Activated CD4-positive, alpha-beta T cell treated with anti-CD3 and anti-CD28 coated beads, Interleukin-2, amount 50 U/mL, for 24 hours (primary cell): ENCODE measurements around the gene TRIM49.
"Not testable (repeated sequence)": the region's sequence is repeated elsewhere in the genome, so short reads cannot be mapped to it uniquely, and the experiment has no call there.

ENCODE experiments used
- DNase-seq, 2 donors: peaks; one replicate each; pipeline ENCODE4 v3.0.0-alpha.2; 2020; ENCODE audit warnings: low read depth in 1 of 2, low spot score in 1 of 2

The TRIM49 gene

GRCh38 chr11:89808475-89808874 lies at the start of gene TRIM49:
TSS of gene TRIM49 (minus strand) at chr11:89808575. CDS start at chr11:89804469, 4,106 bp downstream.
- not testable (repeated sequence) for DNase-seq

- not testable (repeated sequence) for DNase-seq
Measured at GRCh38 chr11:89826694-89827093, 18.3 kb upstream of the TRIM49 start.

- not testable (repeated sequence) for DNase-seq
Measured at GRCh38 chr11:89820008-89820407, 11.6 kb upstream of the TRIM49 start.

GRCh38 chr11:89813535-89813934 lies 5.2 kb upstream of the TRIM49 start:
- DNase-seq: not testable (repeated sequence)

- DNase-seq: not testable (repeated sequence)
Measured at GRCh38 chr11:89787506-89788063, 20.8 kb downstream of the TRIM49 start.

GRCh38 chr11:89785726-89786125 lies 22.6 kb downstream of the TRIM49 start:
- not testable (repeated sequence) for DNase-seq

- DNase-seq: not testable (repeated sequence)
Measured at GRCh38 chr11:89750822-89751221, 57.6 kb downstream of the TRIM49 start.
